Tibial artery (tissue), 4 donors: Measurements from ENCODE around the gene GZMB.
"Not testable (repeated sequence)": the region's sequence is repeated elsewhere in the genome, so short reads cannot be mapped to it uniquely, and the experiment has no call there.

Experiments used
- DNase-seq, 2 donors: peaks; one replicate each; pipeline ENCODE4 v3.0.0-alpha.2; 2019
- H3K27ac ChIP-seq, 2 donors: fragments of 200-600 bp; sonication (generic) in 1 of 2; 1 replicate in 1 of 2; 2 replicates in 1 of 2; pipeline ENCODE4 v1.5.1; 2018 to 2019; ENCODE audit warnings: mild to moderate bottlenecking in 1 of 2
- H3K27me3 ChIP-seq, 2 donors: fragments of 200-600 bp; sonication (generic) in 1 of 2; one replicate each; pipeline versions ENCODE4 v1.5.1 to v1.6.0; 2016 to 2019
- H3K36me3 ChIP-seq, 3 donors: fragments of 200-600 bp; sonication (generic) in 2 of 3; one replicate each; pipeline ENCODE4 v1.5.1; 2016 to 2019; ENCODE audit warnings: mild to moderate bottlenecking in 2 of 3
- H3K4me1 ChIP-seq, 4 donors: fragments of 200-600 bp; sonication (generic) in 2 of 4; 1 replicate in 3 of 4; 2 replicates in 1 of 4; pipeline ENCODE4 v1.5.1; 2016 to 2019
- H3K4me3 ChIP-seq, 2 donors: fragments of 200-600 bp; sonication (generic) in 1 of 2; 1 replicate in 1 of 2; 2 replicates in 1 of 2; pipeline ENCODE4 v1.5.1; 2018 to 2019; ENCODE audit warnings: mild to moderate bottlenecking in 2 of 2
- H3K9me3 ChIP-seq, 3 donors: fragments of 200-600 bp; sonication (generic) in 1 of 3; one replicate each; pipeline ENCODE4 v1.5.1; 2016 to 2019
- CTCF ChIP-seq, 2 experiments: fragments of 200-600 bp in 1 of 2; fragments of 450-650 bp in 1 of 2; IDR thresholded peaks; one replicate each; pipeline ENCODE4 v1.5.1; 2017 to 2019; ENCODE audit warnings: antibody characterized with exemption in 2 of 2, mild to moderate bottlenecking in 1 of 2, moderate library complexity in 1 of 2
- intact Hi-C: fragments of 100-400 bp; cut with DNase I; formaldehyde crosslinking; loops from one replicate; pipeline ENCODE4 v1.15.0; 2023; ENCODE audit warnings: low total_unique reads

Gene GZMB

GRCh38 chr14:24669651-24670050, 35.7 kb upstream of the GZMB start:
- no peaks in the 10 kb centered on the region for H3K9me3 ChIP-seq
- no peaks in the 10 kb centered on the region for H3K27me3 ChIP-seq
- intact Hi-C loops: no loop called here
- no peak for TF ChIP-seq CTCF (IDR thresholded peaks at IDR 0.05)
- H3K4me1 ChIP-seq: no peaks in the 10 kb centered on the region
- no peaks in the 10 kb centered on the region for H3K36me3 ChIP-seq
- H3K27ac ChIP-seq: no peak overlapping the region
- no peak for DNase-seq
- H3K4me3 ChIP-seq: no peak overlapping the region

- Histone ChIP-seq H3K27ac (no peak overlapping the region), H3K36me3 (no peaks in the 10 kb centered on the region), H3K4me3 (no peak overlapping the region), H3K9me3 (no peaks in the 10 kb centered on the region), H3K27me3 (no peaks in the 10 kb centered on the region), H3K4me1 (no peaks in the 10 kb centered on the region)
- no peak for TF ChIP-seq CTCF (IDR thresholded peaks at IDR 0.05)
- DNase-seq: no peak
- intact Hi-C loops: no loop called here
Observed at GRCh38 chr14:24665440-24665991, 31.5 kb upstream of the GZMB start.

GRCh38 chr14:24664366-24664765, 30.4 kb upstream of the GZMB start:
- intact Hi-C loops: no loop called here
- H3K27ac ChIP-seq: no peak overlapping the region
- no peaks in the 10 kb centered on the region for H3K27me3 ChIP-seq
- H3K4me3 ChIP-seq: no peak overlapping the region
- no peaks in the 10 kb centered on the region for H3K9me3 ChIP-seq
- TF ChIP-seq CTCF (IDR thresholded peaks at IDR 0.05): no peak
- no peak for DNase-seq
- H3K36me3 ChIP-seq: no peaks in the 10 kb centered on the region
- no peaks in the 10 kb centered on the region for H3K4me1 ChIP-seq

- no peaks in the 10 kb centered on the region for H3K4me1 ChIP-seq
- no peaks in the 10 kb centered on the region for H3K9me3 ChIP-seq
- no peak for TF ChIP-seq CTCF (IDR thresholded peaks at IDR 0.05)
- intact Hi-C loops: no loop called here
- DNase-seq: no peak
- H3K4me3 ChIP-seq: no peak overlapping the region
- H3K27me3 ChIP-seq: no peaks in the 10 kb centered on the region
- no peak overlapping the region for H3K27ac ChIP-seq
- H3K36me3 ChIP-seq: no peaks in the 10 kb centered on the region
Observed at GRCh38 chr14:24662753-24663152, 28.8 kb upstream of the GZMB start.

- no peaks in the 10 kb centered on the region for H3K9me3 ChIP-seq
- H3K36me3 ChIP-seq: no peaks in the 10 kb centered on the region
- intact Hi-C loops: no loop called here
- no peaks in the 10 kb centered on the region for H3K27me3 ChIP-seq
- H3K27ac ChIP-seq: no peak overlapping the region
- TF ChIP-seq CTCF (IDR thresholded peaks at IDR 0.05): no peak
- H3K4me3 ChIP-seq: no peak overlapping the region
- H3K4me1 ChIP-seq: no peaks in the 10 kb centered on the region
- no peak for DNase-seq
Observed at GRCh38 chr14:24659916-24660570, 26.1 kb upstream of the GZMB start.

GRCh38 chr14:24648361-24648760, 14.4 kb upstream of the GZMB start:
- H3K4me3 ChIP-seq, DNase-seq, H3K9me3 ChIP-seq, H3K27ac ChIP-seq, H3K4me1 ChIP-seq, H3K36me3 ChIP-seq, H3K27me3 ChIP-seq, intact Hi-C loops: not testable (repeated sequence)
